Astrocyte (in vitro differentiated cells and primary cell): ENCODE measurements around the gene CELA2A.
"Not testable (repeated sequence)": the region's sequence is repeated elsewhere in the genome, so short reads cannot be mapped to it uniquely, and the experiment has no call there.

Experiments used
- CTCF ChIP-seq: IDR thresholded peaks from 2 replicates; pipeline ENCODE4 v1.5.1; 2011; ENCODE audit warnings: low read depth, mild to moderate bottlenecking, inconsistent platforms, low read length, moderate library complexity; ENCODE audit not compliant: insufficient read depth
- EZH2 ChIP-seq: IDR thresholded peaks from 2 replicates; pipeline ENCODE4 v1.6.1; 2012; ENCODE audit warnings: mild to moderate bottlenecking, low read length, inconsistent platforms; ENCODE audit not compliant: insufficient read depth

- not testable (repeated sequence) for TF ChIP-seq CTCF, EZH2
Observed at GRCh38 chr1:15484443-15484842, 27.9 kb downstream of the CELA2A start.
